ENCODE measurements around the gene SYCP2L. TPM values are rescaled to one million over a fixed set of nuclear protein-coding genes. Genes with fewer than 3 reads are reported as not detected.
A peak's percentile ranks its signal among the peaks of the same experiment; 100 is the strongest.

The SYCP2L gene
- total and polyA plus RNA-seq, 3 donors from 2014 or later = 5.4 to 8.7 (median 6.9) TPM

GRCh38 chr6:11012295-11012754 lies 125.5 kb downstream of the SYCP2L start:
- H3K4me1 ChIP-seq = peaks cover 8% of the 10 kb centered on the region
- WGBS, 2 donors = 71% methylated on average over 5 of the region's 5 CpGs
- no peak overlapping the region for H3K27ac ChIP-seq
- H3K9me3 ChIP-seq = no peaks in the 10 kb centered on the region
- H3K4me3 ChIP-seq = no peak overlapping the region
- intact Hi-C loops (cut with DNase I; ENCODE audit: low total_unique reads) = no loop called here
- no peak for DNase-seq
- TF ChIP-seq POLR2A (IDR thresholded peaks at IDR 0.05) = no peak
- TF ChIP-seq, protein P1, sequence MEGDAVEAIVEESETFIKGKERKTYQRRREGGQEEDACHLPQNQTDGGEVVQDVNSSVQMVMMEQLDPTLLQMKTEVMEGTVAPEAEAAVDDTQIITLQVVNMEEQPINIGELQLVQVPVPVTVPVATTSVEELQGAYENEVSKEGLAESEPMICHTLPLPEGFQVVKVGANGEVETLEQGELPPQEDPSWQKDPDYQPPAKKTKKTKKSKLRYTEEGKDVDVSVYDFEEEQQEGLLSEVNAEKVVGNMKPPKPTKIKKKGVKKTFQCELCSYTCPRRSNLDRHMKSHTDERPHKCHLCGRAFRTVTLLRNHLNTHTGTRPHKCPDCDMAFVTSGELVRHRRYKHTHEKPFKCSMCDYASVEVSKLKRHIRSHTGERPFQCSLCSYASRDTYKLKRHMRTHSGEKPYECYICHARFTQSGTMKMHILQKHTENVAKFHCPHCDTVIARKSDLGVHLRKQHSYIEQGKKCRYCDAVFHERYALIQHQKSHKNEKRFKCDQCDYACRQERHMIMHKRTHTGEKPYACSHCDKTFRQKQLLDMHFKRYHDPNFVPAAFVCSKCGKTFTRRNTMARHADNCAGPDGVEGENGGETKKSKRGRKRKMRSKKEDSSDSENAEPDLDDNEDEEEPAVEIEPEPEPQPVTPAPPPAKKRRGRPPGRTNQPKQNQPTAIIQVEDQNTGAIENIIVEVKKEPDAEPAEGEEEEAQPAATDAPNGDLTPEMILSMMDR (IDR thresholded peaks at IDR 0.05) = no peak
- H3K27me3 ChIP-seq = no peaks in the 10 kb centered on the region
- H3K36me3 ChIP-seq (ENCODE audit: low read depth, missing control alignments) = no peaks in the 10 kb centered on the region

GRCh38 chr6:11012976-11013720 lies 126.3 kb downstream of the SYCP2L start:
- Histone ChIP-seq H3K4me3 (no peak overlapping the region), H3K36me3 (ENCODE audit: low read depth, missing control alignments) (no peaks in the 10 kb centered on the region), H3K9me3 (no peaks in the 10 kb centered on the region), H3K4me1 (peaks cover 11% of the 10 kb centered on the region), H3K27ac (no peak overlapping the region), H3K27me3 (no peaks in the 10 kb centered on the region)
- 86 to 91% methylated on average over 5 of the region's 5 CpGs for WGBS, 2 donors
- no peak for TF ChIP-seq POLR2A (IDR thresholded peaks at IDR 0.05)
- TF ChIP-seq, protein P1 (IDR thresholded peaks at IDR 0.05) = no peak
- DNase-seq = no peak
- intact Hi-C loops (cut with DNase I; ENCODE audit: low total_unique reads) = no loop called here

DNA sequence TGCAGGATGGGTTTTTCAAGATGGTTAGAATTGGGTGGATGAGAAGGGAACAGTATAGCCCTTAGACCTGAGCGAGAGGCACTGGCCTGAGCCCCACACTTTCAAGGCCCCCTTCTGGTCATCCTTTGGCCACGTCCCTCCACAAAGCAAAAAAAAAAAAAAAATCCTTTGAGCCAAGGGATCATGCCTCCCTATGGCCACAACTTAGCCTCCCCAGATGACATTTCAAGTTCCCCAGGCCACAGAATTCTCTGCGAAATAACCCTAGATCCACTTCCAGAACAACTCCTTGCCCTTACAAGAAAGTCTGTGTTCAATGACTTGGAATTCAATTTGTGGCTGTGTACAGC lies 126.8 kb downstream of the SYCP2L start:
- Histone ChIP-seq H3K9me3 (no peaks in the 10 kb centered on the region), H3K4me1 (peaks cover 11% of the 10 kb centered on the region), H3K27me3 (no peaks in the 10 kb centered on the region), H3K4me3 (no peak overlapping the region), H3K36me3 (ENCODE audit: low read depth, missing control alignments) (no peaks in the 10 kb centered on the region), H3K27ac (no peak overlapping the region)
- 91 to 93% methylated on average over 3 of the region's 3 CpGs for WGBS, 2 donors
- TF ChIP-seq, protein P1 (IDR thresholded peaks at IDR 0.05) = no peak
- TF ChIP-seq POLR2A (IDR thresholded peaks at IDR 0.05) = no peak
- no peak for DNase-seq
- intact Hi-C loops (cut with DNase I; ENCODE audit: low total_unique reads) = no loop called here

- Histone ChIP-seq H3K4me1 (peaks cover 11% of the 10 kb centered on the region), H3K36me3 (ENCODE audit: low read depth, missing control alignments) (no peaks in the 10 kb centered on the region), H3K27ac (no peak overlapping the region), H3K27me3 (no peaks in the 10 kb centered on the region), H3K9me3 (no peaks in the 10 kb centered on the region), H3K4me3 (no peak overlapping the region)
- intact Hi-C loops (cut with DNase I; ENCODE audit: low total_unique reads) = no loop called here
- no peak for DNase-seq
- no peak for TF ChIP-seq POLR2A (IDR thresholded peaks at IDR 0.05)
- TF ChIP-seq, protein P1 (IDR thresholded peaks at IDR 0.05) = no peak
Observed at GRCh38 chr6:11015102-11015501, 128.2 kb downstream of the SYCP2L start.

DNA sequence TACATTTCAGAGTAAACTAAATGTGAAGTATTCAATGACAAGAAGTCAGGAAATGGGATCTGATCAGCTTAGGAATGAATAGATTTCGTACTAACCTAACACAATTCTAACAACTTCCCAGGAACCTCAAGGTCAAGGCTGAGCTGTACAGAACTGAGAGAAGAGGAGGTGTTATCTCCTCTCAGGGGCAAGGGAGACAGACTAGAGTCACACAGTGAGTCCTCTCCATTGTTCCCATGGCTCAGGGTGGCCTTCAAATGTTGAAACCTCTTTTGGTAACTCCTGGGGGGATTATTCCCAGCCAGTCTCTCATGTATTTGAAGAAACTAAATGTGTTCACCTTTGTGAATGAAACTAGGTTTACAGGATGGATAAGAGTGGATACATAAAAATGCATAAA lies 129.6 kb downstream of the SYCP2L start:
- Histone ChIP-seq H3K36me3 (ENCODE audit: low read depth, missing control alignments) (no peaks in the 10 kb centered on the region), H3K4me3 (no peak overlapping the region), H3K27me3 (no peaks in the 10 kb centered on the region), H3K27ac (peak overlapping the region in 1 of 2 donors; percentile 21), H3K4me1 (peaks cover 22% of the 10 kb centered on the region), H3K9me3 (no peaks in the 10 kb centered on the region)
- intact Hi-C loops (cut with DNase I; ENCODE audit: low total_unique reads) = no loop called here
- TF ChIP-seq, protein P1 (IDR thresholded peaks at IDR 0.05) = no peak
- TF ChIP-seq POLR2A (IDR thresholded peaks at IDR 0.05) = no peak
- 29% methylated on average over 1 of the region's 1 CpG for WGBS, 2 donors
- no peak for DNase-seq

All from testis (tissue), 3 donors.